GM12872 (cell line): ENCODE data around the gene CNPPD1.

Source experiments
- CTCF ChIP-seq: IDR thresholded peaks from 3 replicates; pipeline ENCODE4 v1.5.1; 2011; ENCODE audit warnings: low read depth, mild to moderate bottlenecking, low read length, moderate library complexity; ENCODE audit not compliant: insufficient read depth

The CNPPD1 gene

GRCh38 chr2:219158025-219158424 lies 18.7 kb downstream of the CNPPD1 start:
- TF ChIP-seq CTCF: no peak

- TF ChIP-seq CTCF: no peak
Measured at GRCh38 chr2:219157396-219157795, 19.3 kb downstream of the CNPPD1 start.

- TF ChIP-seq CTCF: peak; percentile 38; the same call in 2 of the 3 replicates
Measured at GRCh38 chr2:219155054-219155644, 21.6 kb downstream of the CNPPD1 start.

GRCh38 chr2:219149667-219150066 lies 27.1 kb downstream of the CNPPD1 start:
- no peak for TF ChIP-seq CTCF

GRCh38 chr2:219142329-219142728 lies 34.4 kb downstream of the CNPPD1 start:
- TF ChIP-seq CTCF: no peak

- no peak for TF ChIP-seq CTCF
Measured at GRCh38 chr2:219140722-219141121, 36.0 kb downstream of the CNPPD1 start.

- TF ChIP-seq CTCF: no peak
Measured at GRCh38 chr2:219133976-219134375, 42.7 kb downstream of the CNPPD1 start.
